Raji (cell line): Measurements from ENCODE around the gene PRR32.

Experiments
- POLR2A ChIP-seq: IDR thresholded peaks from 2 replicates; pipeline ENCODE4 v1.6.1; 2011; ENCODE audit warnings: low read depth, low read length, control low read depth; ENCODE audit not compliant: insufficient read depth

PRR32 gene

GRCh38 chrX:126819429-126819828, at the start of gene PRR32:
Gene PRR32, plus strand, starts transcription at chrX:126819729. Its CDS starts 115 bp downstream, at chrX:126819844.
- TF ChIP-seq POLR2A = no peak

GRCh38 chrX:126770179-126770578, 49.4 kb upstream of the PRR32 start:
- no peak for TF ChIP-seq POLR2A

GRCh38 chrX:126785539-126785938, 34.0 kb upstream of the PRR32 start:
- no peak for TF ChIP-seq POLR2A

GRCh38 chrX:126799059-126799458, 20.5 kb upstream of the PRR32 start:
- no peak for TF ChIP-seq POLR2A

- no peak for TF ChIP-seq POLR2A
These were observed 3.7 kb upstream of the PRR32 start for GRCh38 chrX:126815806-126816205.

- no peak for TF ChIP-seq POLR2A
These were observed 1.3 kb downstream of the PRR32 start for GRCh38 chrX:126820700-126821420.

GRCh38 chrX:126824338-126825007, 4.9 kb downstream of the PRR32 start:
- no peak for TF ChIP-seq POLR2A

GRCh38 chrX:126825566-126826193, 6.2 kb downstream of the PRR32 start:
- TF ChIP-seq POLR2A = no peak

GRCh38 chrX:126836186-126836585, 16.7 kb downstream of the PRR32 start:
- TF ChIP-seq POLR2A = no peak

- no peak for TF ChIP-seq POLR2A
These were observed 27.6 kb downstream of the PRR32 start for GRCh38 chrX:126847143-126847542.

- TF ChIP-seq POLR2A = no peak
These were observed 36.5 kb downstream of the PRR32 start for GRCh38 chrX:126855839-126856524.
